GM04504 (cell line): ENCODE data around the gene HIPK1.

ENCODE experiments used
- DNase-seq: peaks from one replicate; pipeline ENCODE4 v3.0.0-alpha.2; 2012; ENCODE audit warnings: low read depth

HIPK1 gene

GRCh38 chr1:113913887-113914664, 15.0 kb upstream of the HIPK1 start:
- DNase-seq, result no peak

- DNase-seq, result no peak
Measured at GRCh38 chr1:113916974-113917373, 12.2 kb upstream of the HIPK1 start.

DNA sequence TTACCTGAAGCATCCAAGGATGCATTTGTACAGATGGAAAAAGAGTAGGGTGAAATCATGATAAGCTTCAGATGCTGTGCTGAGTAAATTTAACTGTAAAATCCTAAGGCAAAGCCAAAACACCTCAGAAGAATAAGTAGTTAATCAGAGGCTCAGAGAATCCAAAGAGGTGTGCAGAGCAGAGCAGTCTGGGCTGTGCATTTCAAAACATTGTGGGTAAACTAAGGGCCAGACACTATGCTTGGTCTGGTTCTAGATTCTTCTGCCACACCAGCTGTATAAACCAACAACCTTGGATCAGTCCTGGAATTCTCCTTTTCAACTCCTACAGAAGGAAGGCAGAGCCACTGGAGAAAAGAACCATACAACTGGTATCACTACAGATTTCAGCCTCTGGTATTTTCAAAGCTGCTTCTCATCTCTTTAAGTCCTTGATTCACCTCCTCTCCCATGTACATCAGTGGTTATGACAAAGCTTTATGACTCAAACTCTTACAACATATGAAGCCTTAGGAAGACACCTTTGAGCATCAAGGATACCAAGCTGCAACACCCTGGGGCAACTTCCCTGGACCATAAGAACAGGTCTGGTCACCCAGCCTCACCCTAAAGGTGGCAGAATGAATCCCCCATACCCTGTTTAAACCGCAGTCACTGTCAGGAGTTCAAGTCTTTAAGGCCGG, 11.6 kb upstream of the HIPK1 start:
- no peak for DNase-seq

GRCh38 chr1:113918243-113918642, 10.9 kb upstream of the HIPK1 start:
- DNase-seq, result no peak

GRCh38 chr1:113922957-113923356, 6.2 kb upstream of the HIPK1 start:
- DNase-seq, result no peak

- DNase-seq, result no peak
Measured at GRCh38 chr1:113924473-113924872, 4.7 kb upstream of the HIPK1 start.

DNA sequence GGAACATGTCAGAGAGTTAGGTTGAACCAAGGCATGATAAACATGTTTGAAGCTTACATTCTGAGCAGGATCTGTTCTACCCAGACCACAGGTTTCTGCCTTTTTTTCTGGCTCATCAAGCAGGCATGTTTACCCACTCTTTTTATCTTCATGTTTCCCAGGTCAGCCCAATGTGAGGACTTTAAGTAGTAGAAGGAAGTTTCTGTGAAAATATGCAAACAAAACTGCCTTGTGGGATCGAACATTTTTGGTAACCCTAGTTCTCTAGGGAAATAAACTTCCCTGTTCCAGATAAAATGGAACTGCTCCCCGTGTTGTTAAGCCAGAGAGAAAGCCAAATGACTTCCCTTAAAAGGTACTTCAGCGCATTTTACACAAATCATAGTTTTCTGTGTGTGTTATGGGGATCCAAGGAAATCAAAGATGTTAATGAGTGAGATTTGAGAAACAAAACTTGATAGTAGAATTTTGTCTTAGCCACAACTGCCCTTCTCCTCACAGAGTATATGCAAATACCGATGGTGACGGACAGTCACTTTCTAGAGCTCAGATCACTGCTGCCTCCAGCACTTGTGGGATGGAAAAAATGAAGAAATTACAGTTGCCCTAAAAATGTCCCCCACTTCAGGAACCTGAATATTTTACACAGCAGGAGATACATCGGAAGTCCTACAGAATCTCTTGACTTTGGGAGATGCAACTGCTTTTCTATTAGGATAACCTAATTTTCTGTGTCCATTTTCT, 765 bp upstream of the HIPK1 start:
- DNase-seq, result no peak

DNA sequence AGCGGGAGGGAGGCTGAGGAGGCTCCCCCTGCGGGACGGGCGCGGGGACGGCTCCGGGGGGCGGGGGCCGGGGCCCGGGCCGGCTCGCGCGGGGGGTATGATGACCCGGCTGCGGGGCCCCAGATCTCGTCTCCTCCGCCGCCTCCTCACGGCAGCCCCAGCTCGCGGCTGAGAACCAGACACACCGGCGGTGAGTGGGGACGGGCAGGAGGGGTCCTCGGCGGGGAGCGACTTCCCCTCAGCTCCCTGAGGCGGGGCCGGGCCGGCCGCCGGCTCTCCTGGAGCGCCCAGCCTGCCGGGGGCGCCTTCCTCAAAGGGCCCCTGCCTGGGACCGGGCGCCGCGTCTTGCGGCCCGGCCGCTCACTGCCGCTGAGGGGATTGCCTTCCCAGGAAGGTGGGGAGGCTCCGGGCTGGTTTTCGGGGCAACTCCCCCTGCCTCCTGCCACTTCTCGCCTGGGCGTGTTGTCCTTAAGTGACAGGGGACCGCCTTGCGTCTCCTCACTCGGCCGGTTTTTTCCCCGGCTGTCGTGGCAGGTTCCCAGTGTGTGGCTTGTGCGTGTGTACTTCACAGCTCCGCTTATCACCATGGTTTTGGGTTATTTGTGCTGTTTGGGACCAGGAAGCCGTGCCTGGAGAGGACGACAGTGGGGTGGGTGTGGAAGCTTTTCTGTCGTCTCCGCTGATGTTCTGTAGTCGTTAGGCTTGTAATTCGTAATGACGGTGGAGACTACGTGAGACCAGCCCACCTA, 800 bp downstream of the HIPK1 start:
- DNase-seq, result no peak

DNA sequence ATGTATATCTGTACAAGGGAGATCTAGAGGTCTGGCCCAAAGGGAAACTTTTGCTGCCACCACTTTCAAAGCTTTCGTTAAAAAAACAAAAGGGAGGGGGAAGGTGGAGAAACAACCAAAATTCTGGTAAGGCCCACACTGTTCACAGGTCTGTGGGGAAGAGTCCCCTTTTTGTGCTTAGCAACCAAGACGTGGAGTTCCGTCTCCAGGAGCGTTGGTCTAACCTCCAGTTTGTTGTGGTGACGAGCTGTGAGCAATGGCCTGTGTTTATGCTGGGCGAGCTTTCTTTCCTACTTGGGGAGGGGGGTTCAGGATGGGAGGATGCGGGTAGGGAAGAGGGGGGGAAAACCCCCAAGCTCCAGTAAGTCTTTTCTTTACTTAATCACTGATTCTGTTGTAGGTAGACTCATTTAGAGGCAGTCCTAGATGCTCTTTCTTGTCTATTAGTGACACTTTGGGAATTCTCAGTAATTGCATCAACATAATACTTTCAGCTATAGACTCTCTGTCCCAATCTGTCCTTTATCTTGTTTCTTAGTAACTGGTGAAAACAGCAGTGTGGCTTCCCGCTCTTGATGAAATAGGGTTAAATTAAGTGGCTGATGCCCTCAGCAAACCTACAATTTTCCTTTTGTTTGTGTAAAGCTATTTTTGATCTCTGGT, 1.5 kb downstream of the HIPK1 start:
- no peak for DNase-seq

GRCh38 chr1:113931451-113931851, 2.3 kb downstream of the HIPK1 start:
- DNase-seq, result no peak

DNA sequence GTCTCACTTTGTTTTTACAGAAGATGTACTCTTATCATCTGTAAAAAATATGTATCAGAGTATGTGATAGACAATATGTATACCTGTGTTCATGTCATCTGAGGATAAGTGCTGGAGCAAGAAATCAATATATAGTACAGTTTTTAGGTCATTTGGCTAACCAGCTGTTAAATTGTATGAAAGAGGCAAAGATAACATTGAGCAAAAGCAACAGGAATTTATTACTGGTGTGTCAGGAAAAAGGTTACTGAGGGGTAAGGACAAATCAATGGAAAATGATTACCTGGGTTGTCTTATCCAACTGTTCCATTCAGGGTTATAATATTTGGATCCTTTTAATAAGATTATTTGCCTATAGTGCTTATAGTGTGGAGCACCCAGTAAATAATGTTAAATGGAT, 4.9 kb downstream of the HIPK1 start:
- DNase-seq, result no peak

DNA sequence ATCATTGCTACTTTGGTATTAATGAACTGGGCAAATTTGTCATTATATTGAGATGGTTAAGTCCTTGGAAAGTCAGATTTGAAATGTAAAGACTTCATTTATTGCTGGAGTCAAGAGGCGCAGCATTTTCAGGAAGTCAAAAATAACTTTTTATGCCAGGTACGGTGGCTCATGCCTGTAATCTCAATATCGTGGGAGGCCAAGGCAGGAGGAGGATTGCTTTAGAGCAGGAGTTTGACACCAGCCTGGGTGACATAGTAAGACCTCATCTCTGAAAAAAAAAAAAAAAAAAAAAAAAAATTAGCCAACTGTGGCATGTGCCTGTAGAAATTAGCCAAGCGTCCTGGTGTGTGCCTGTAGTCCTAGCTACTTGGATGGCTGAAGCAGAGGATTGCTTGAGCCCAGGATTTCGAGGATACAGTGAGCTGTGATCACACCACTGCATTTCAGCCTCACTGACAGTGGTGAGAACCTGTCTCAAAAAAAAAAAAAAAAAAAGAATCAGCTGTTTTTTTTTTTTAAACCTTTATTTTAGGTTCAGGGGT, 5.5 kb downstream of the HIPK1 start:
- DNase-seq, result no peak

DNA sequence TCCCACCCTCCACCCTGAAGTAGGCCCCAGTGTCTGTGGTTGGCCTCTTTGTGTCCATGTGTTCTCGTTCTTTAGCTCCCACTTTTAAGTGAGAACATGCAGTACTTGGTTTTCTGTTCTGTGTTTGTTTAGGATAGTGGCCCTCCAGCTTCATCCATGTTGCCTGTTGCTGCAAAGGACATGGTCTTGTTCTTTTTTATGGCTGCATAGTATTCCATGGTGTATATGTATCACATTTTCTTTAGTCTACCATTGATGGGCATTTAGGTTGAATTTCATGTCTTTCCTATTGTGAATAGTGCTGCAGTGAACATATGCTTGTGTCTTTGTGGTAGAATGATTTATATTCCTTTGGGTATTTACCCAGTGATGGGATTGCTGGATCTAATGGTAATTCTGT, 6.1 kb downstream of the HIPK1 start:
- no peak for DNase-seq

- no peak for DNase-seq
Measured at GRCh38 chr1:113935970-113936369, 6.8 kb downstream of the HIPK1 start.

GRCh38 chr1:113937146-113937545, 8.0 kb downstream of the HIPK1 start:
- no peak for DNase-seq

GRCh38 chr1:113938192-113938591, 9.1 kb downstream of the HIPK1 start:
- no peak for DNase-seq

- no peak for DNase-seq
Measured at GRCh38 chr1:113940365-113941244, 11.5 kb downstream of the HIPK1 start.

DNA sequence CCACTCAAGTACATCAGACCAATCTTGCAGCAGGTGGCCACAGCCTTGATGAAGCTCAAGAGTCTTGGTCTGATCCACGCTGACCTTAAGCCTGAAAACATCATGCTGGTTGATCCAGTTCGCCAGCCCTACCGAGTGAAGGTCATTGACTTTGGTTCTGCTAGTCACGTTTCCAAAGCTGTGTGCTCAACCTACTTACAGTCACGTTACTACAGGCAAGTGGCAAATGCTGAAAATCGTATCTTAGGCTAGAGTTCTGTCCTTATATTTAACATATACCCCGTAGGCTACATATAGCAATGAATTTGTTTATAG, 12.1 kb downstream of the HIPK1 start:
- no peak for DNase-seq

- DNase-seq, result no peak
Measured at GRCh38 chr1:113942527-113942926, 13.4 kb downstream of the HIPK1 start.

DNA sequence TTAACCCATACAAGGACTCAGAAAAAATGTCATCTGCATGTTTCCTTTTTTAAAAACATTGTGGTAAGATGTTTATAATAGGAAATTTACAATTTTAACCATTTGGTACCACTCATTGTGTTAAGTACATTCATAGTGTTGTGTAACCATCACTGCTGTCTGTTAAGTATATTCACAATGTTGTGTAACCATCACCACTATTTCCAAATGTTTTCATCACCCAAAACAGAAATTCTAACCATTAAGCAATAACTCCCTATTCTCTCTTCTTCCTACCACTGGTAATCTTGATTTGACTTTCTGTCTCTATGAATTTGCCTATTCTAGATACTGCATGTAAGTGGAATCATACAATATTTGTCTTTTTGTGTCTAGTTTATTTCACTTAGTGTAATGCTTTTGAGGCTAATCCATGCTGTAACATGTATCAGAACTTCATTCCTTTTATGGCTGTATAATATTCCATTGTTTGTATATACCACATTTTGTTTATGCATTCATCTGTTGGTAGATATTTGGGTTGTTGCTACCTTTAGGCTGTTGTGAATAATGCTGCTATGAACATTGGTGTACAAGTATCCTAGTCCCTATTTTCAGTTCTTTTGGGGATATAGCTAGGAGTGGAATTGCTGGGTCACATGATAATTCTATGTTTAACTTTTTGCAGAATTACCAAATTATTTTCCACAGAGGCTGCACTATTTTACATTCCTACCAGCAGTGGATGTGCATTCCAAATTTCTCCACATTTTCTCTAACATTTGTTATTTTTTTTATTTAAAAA, 14.1 kb downstream of the HIPK1 start:
- no peak for DNase-seq
